BLaER1 (cell line): Measurements from ENCODE around the gene CDH23.

Experiments
- H3K27ac ChIP-seq: shearing (Covaris generic); formaldehyde crosslinking; 2 replicates; pipeline ENCODE4 v1.8.1; 2022
- H3K27me3 ChIP-seq: shearing (Covaris generic); formaldehyde crosslinking; 2 replicates; pipeline ENCODE4 v1.8.1; 2022
- H3K36me3 ChIP-seq: shearing (Covaris generic); formaldehyde crosslinking; 2 replicates; pipeline ENCODE4 v1.8.1; 2022
- H3K4me1 ChIP-seq: shearing (Covaris generic); formaldehyde crosslinking; 2 replicates; pipeline ENCODE4 v1.8.1; 2022
- H3K4me2 ChIP-seq: shearing (Covaris generic); formaldehyde crosslinking; 2 replicates; pipeline ENCODE4 v1.8.1; 2022
- H3K4me3 ChIP-seq: shearing (Covaris generic); formaldehyde crosslinking; 2 replicates; pipeline ENCODE4 v1.8.1; 2022
- H3K9ac ChIP-seq: shearing (Covaris generic); formaldehyde crosslinking; 2 replicates; pipeline ENCODE4 v1.8.1; 2022
- H3K9me3 ChIP-seq: shearing (Covaris generic); formaldehyde crosslinking; 2 replicates; pipeline ENCODE4 v1.8.1; 2022
- H4K20me1 ChIP-seq: shearing (Covaris generic); formaldehyde crosslinking; 2 replicates; pipeline ENCODE4 v1.8.1; 2022
- Cebpa-rat ChIP-seq: shearing (Covaris generic); IDR thresholded peaks from 2 replicates; pipeline ENCODE4 v1.8.1; 2022

The CDH23 gene

GRCh38 chr10:71708897-71709882 lies 312.5 kb downstream of the CDH23 start:
- no peaks in the 10 kb centered on the region for H4K20me1 ChIP-seq
- peaks cover 61% of the 10 kb centered on the region for H3K4me1 ChIP-seq
- no peak overlapping the region for H3K4me3 ChIP-seq
- no peak overlapping the region for H3K9ac ChIP-seq
- no peaks in the 10 kb centered on the region for H3K27me3 ChIP-seq
- no peaks in the 10 kb centered on the region for H3K9me3 ChIP-seq
- H3K36me3 ChIP-seq, result no peaks in the 10 kb centered on the region
- no peak overlapping the region for H3K27ac ChIP-seq
- peak overlapping the region; percentile 16; the same call in 1 of the 2 replicates for H3K4me2 ChIP-seq
- TF ChIP-seq Cebpa-rat, result no peak

GRCh38 chr10:71710519-71710918 lies 313.8 kb downstream of the CDH23 start:
- Histone ChIP-seq H3K4me3 (no peak overlapping the region), H3K36me3 (no peaks in the 10 kb centered on the region), H3K27me3 (no peaks in the 10 kb centered on the region), H4K20me1 (no peaks in the 10 kb centered on the region), H3K9me3 (no peaks in the 10 kb centered on the region), H3K27ac (no peak overlapping the region), H3K4me1 (peaks cover 75% of the 10 kb centered on the region), H3K9ac (no peak overlapping the region), H3K4me2 (0 out of 2 replicates have a peak overlapping the region, but pooled peaks have one; percentile 16)
- no peak for TF ChIP-seq Cebpa-rat

- Histone ChIP-seq H4K20me1 (no peaks in the 10 kb centered on the region), H3K4me1 (peaks cover 81% of the 10 kb centered on the region), H3K4me3 (no peak overlapping the region), H3K9ac (no peak overlapping the region), H3K27me3 (no peaks in the 10 kb centered on the region), H3K27ac (no peak overlapping the region), H3K4me2 (no peak overlapping the region), H3K36me3 (no peaks in the 10 kb centered on the region), H3K9me3 (no peaks in the 10 kb centered on the region)
- TF ChIP-seq Cebpa-rat, result no peak
Observed at GRCh38 chr10:71711052-71711623, 314.4 kb downstream of the CDH23 start.

- Histone ChIP-seq H4K20me1 (no peaks in the 10 kb centered on the region), H3K9me3 (no peaks in the 10 kb centered on the region), H3K4me3 (no peak overlapping the region), H3K9ac (no peak overlapping the region; the same call in 1 of the 2 replicates), H3K27me3 (no peaks in the 10 kb centered on the region), H3K27ac (peak overlapping the region; percentile 95), H3K4me2 (peak overlapping the region; percentile 90), H3K36me3 (no peaks in the 10 kb centered on the region), H3K4me1 (peaks cover 89% of the 10 kb centered on the region)
- TF ChIP-seq Cebpa-rat, result no peak
Observed at GRCh38 chr10:71712170-71712569, 315.4 kb downstream of the CDH23 start.

- no peak for TF ChIP-seq Cebpa-rat
- Histone ChIP-seq H4K20me1 (no peaks in the 10 kb centered on the region), H3K4me1 (peaks cover 89% of the 10 kb centered on the region), H3K27me3 (no peaks in the 10 kb centered on the region), H3K36me3 (no peaks in the 10 kb centered on the region), H3K9ac (peak overlapping the region; percentile 78), H3K9me3 (no peaks in the 10 kb centered on the region), H3K4me2 (peak overlapping the region; percentile 90), H3K4me3 (peak overlapping the region; percentile 55; the same call in 1 of the 2 replicates), H3K27ac (peak overlapping the region; percentile 95)
Observed at GRCh38 chr10:71712572-71713134, 315.9 kb downstream of the CDH23 start.

GRCh38 chr10:71713135-71714030 lies 316.7 kb downstream of the CDH23 start:
- H3K27me3 ChIP-seq, result no peaks in the 10 kb centered on the region
- H3K4me2 ChIP-seq, result peak overlapping the region; percentile 90
- no peaks in the 10 kb centered on the region for H4K20me1 ChIP-seq
- H3K4me1 ChIP-seq, result peaks cover 86% of the 10 kb centered on the region
- peak overlapping the region; percentile 95 for H3K27ac ChIP-seq
- peak overlapping the region; percentile 78 for H3K9ac ChIP-seq
- no peaks in the 10 kb centered on the region for H3K36me3 ChIP-seq
- no peaks in the 10 kb centered on the region for H3K9me3 ChIP-seq
- TF ChIP-seq Cebpa-rat, result no peak
- peak overlapping the region; percentile 55 for H3K4me3 ChIP-seq

GRCh38 chr10:71714031-71714410 lies 317.3 kb downstream of the CDH23 start:
- no peaks in the 10 kb centered on the region for H4K20me1 ChIP-seq
- peak overlapping the region; percentile 55 for H3K4me3 ChIP-seq
- H3K27ac ChIP-seq, result peak overlapping the region; percentile 95
- no peaks in the 10 kb centered on the region for H3K27me3 ChIP-seq
- peak overlapping the region; percentile 78 for H3K9ac ChIP-seq
- H3K4me2 ChIP-seq, result peak overlapping the region; percentile 90
- H3K4me1 ChIP-seq, result peaks cover 80% of the 10 kb centered on the region
- no peaks in the 10 kb centered on the region for H3K9me3 ChIP-seq
- no peaks in the 10 kb centered on the region for H3K36me3 ChIP-seq
- no peak for TF ChIP-seq Cebpa-rat

GRCh38 chr10:71714592-71714991 lies 317.9 kb downstream of the CDH23 start:
- Histone ChIP-seq H3K36me3 (no peaks in the 10 kb centered on the region), H4K20me1 (no peaks in the 10 kb centered on the region), H3K9ac (peak overlapping the region; percentile 78), H3K27ac (peak overlapping the region; percentile 95), H3K27me3 (no peaks in the 10 kb centered on the region), H3K4me2 (peak overlapping the region; percentile 90), H3K4me1 (peaks cover 78% of the 10 kb centered on the region), H3K4me3 (peak overlapping the region; percentile 55; the same call in 1 of the 2 replicates), H3K9me3 (no peaks in the 10 kb centered on the region)
- no peak for TF ChIP-seq Cebpa-rat

- no peak for TF ChIP-seq Cebpa-rat
- Histone ChIP-seq H4K20me1 (no peaks in the 10 kb centered on the region), H3K36me3 (no peaks in the 10 kb centered on the region), H3K4me2 (peak overlapping the region; percentile 90), H3K27me3 (no peaks in the 10 kb centered on the region), H3K4me3 (no peak overlapping the region), H3K4me1 (peaks cover 78% of the 10 kb centered on the region), H3K9me3 (no peaks in the 10 kb centered on the region), H3K27ac (peak overlapping the region; percentile 95), H3K9ac (peak overlapping the region; percentile 78; the same call in 1 of the 2 replicates)
Observed at GRCh38 chr10:71715026-71715425, 318.3 kb downstream of the CDH23 start.
